K562 (cell line): ENCODE measurements around the gene SHROOM3. TPM values are rescaled to one million over a fixed set of nuclear protein-coding genes. Genes with fewer than 3 reads are reported as not detected.

Source experiments
- ATAC-seq: fragments of 200-7000 bp; cut with Tn5 transposase; 3 replicates; pipeline ENCODE4 v1.9.1; 2020; ENCODE audit warnings: moderate library complexity
- BruUV-seq: library from RNA; stranded (reverse); fragments of 400-500 nt; replicated peaks from 2 replicates; lab custom pipeline; 2021; lab: Mats Ljungman, UMichigan
- CTCF ChIA-PET: fragments of 300-600 bp; formaldehyde crosslinking; extraction: SDS; loops from one replicate; lab custom pipeline; 2021; ENCODE audit warnings: low intra/inter-chr PET ratio; lab: Yijun Ruan, JAX
- POLR2A ChIA-PET: fragments of 300-600, 350-650 bp; sonication (Branson Sonifier 250); formaldehyde crosslinking; extraction: SDS; loops from one replicate; lab custom pipeline; 2021; ENCODE audit warnings: antibody characterized with exemption, inconsistent platforms; lab: Yijun Ruan, JAX
- DNase-seq, 4 experiments: peaks; one replicate each; pipeline versions ENCODE4 v3.0.0 to v3.0.0-alpha.2; 2011 to 2018; ENCODE audit warnings: low spot score in 3 of 4, mixed read lengths in 3 of 4; ENCODE audit errors: extremely low read depth in 1 of 4
- FAIRE-seq: peaks from 2 replicates; lab custom pipeline; 2011; peaks lifted over from hg19 to GRCh38; lab: Jason Lieb, UNC
- H2AFZ ChIP-seq: 2 replicates; pipeline ENCODE4 v1.6.0; 2011; ENCODE audit warnings: low read depth, low read length, control low read depth, inconsistent platforms
- H3K27ac ChIP-seq: fragments of 200-600 bp; 3 replicates; pipeline ENCODE4 v1.8.0; 2011; ENCODE audit warnings: low read depth, mild to moderate bottlenecking, control low read depth, inconsistent platforms, low read length, moderate library complexity, mixed read lengths; ENCODE audit errors: extremely low read depth
- H3K27me3 ChIP-seq, 2 experiments: fragments of 300-600 bp in 1 of 2; 2 replicates in 1 of 2; 3 replicates in 1 of 2; pipeline versions ENCODE4 v1.6.0 to v1.8.0; 2011; ENCODE audit warnings: inconsistent platforms in 2 of 2, low read length in 2 of 2, mild to moderate bottlenecking in 1 of 2, mixed read lengths in 1 of 2, moderate library complexity in 1 of 2; ENCODE audit not compliant: control insufficient read depth in 2 of 2, insufficient read depth in 2 of 2
- H3K36me3 ChIP-seq: fragments of 300-600 bp; 3 replicates; pipeline ENCODE4 v1.8.0; 2011; ENCODE audit warnings: mild to moderate bottlenecking, low read length, inconsistent platforms; ENCODE audit not compliant: control insufficient read depth, insufficient read depth
- H3K4me1 ChIP-seq, 2 experiments: fragments of 200-600 bp in 1 of 2; replicated peaks in 1 of 2; 2 replicates in 1 of 2; 3 replicates in 1 of 2; pipeline versions ENCODE4 v1.5.1 to v1.8.0; 2011; ENCODE audit warnings: inconsistent platforms in 2 of 2, low read length in 2 of 2, mild to moderate bottlenecking in 1 of 2, mixed read lengths in 1 of 2, moderate library complexity in 1 of 2; ENCODE audit not compliant: control insufficient read depth in 2 of 2, insufficient read depth in 2 of 2
- H3K4me2 ChIP-seq: 2 replicates; pipeline ENCODE4 v1.6.1; 2011; ENCODE audit warnings: low read length, control low read depth, inconsistent platforms, mixed read lengths; ENCODE audit not compliant: insufficient read depth
- H3K4me3 ChIP-seq: fragments of 200-600 bp; sonication (generic), shearing (Covaris generic); 2 replicates; pipeline ENCODE4 v1.5.1; 2016; ENCODE audit warnings: control low read depth, inconsistent platforms
- H3K79me2 ChIP-seq: fragments of 200-600 bp; 3 replicates; pipeline ENCODE4 v1.8.0; 2011; ENCODE audit warnings: low read length, inconsistent platforms; ENCODE audit not compliant: control insufficient read depth, insufficient read depth
- H3K9ac ChIP-seq, 2 experiments: 2 replicates each; pipeline versions ENCODE4 v1.6.0 to v1.6.1; 2011; ENCODE audit warnings: low read depth in 2 of 2, low read length in 2 of 2, control low read depth in 1 of 2, inconsistent platforms in 1 of 2, mild to moderate bottlenecking in 1 of 2, mixed read lengths in 1 of 2; ENCODE audit not compliant: insufficient read depth in 1 of 2
- H3K9me1 ChIP-seq: one replicate; pipeline ENCODE4 v1.6.0; 2011; ENCODE audit warnings: inconsistent platforms, mild to moderate bottlenecking, low read length, moderate library complexity; ENCODE audit not compliant: control insufficient read depth, insufficient read depth
- H3K9me3 ChIP-seq: replicated peaks from 2 replicates; pipeline ENCODE4 v1.5.1; 2011; ENCODE audit warnings: low read depth, low read length, inconsistent platforms; ENCODE audit not compliant: control insufficient read depth, insufficient read depth
- H4K20me1 ChIP-seq: replicated peaks from 2 replicates; pipeline ENCODE4 v1.6.1; 2011; ENCODE audit warnings: low read length, inconsistent platforms, mixed read lengths; ENCODE audit not compliant: control insufficient read depth, insufficient read depth
- CBFA2T2 ChIP-seq: fragments of 450-650 bp; conservative IDR thresholded peaks from 2 replicates; pipeline ENCODE4 v1.6.1; 2017; ENCODE audit warnings: mild to moderate bottlenecking
- DMBX1 ChIP-seq: fragments of 250-450 bp; sonication (Bioruptor Pico); IDR thresholded peaks from 2 replicates; pipeline ENCODE4 v1.8.0; 2022; ENCODE audit warnings: inconsistent platforms, mild to moderate bottlenecking, moderate library complexity, borderline replicate concordance
- FOXK1 ChIP-seq: sonication (generic); formaldehyde crosslinking; IDR thresholded peaks from 2 replicates; pipeline ENCODE4 v1.8.0; 2022; ENCODE audit warnings: missing genetic modification reagents, mild to moderate bottlenecking, borderline replicate concordance
- KDM1A ChIP-seq, 2 experiments: fragments of 450-650 bp; IDR thresholded peaks; 2 replicates each; pipeline ENCODE4 v1.6.1; 2016; ENCODE audit warnings: mild to moderate bottlenecking in 2 of 2
- NFE2 ChIP-seq: IDR thresholded peaks from 2 replicates; pipeline ENCODE4 v1.6.1; 2014; ENCODE audit warnings: antibody characterized with exemption, low read depth
- NFE2L1 ChIP-seq: fragments of 450-650 bp; IDR thresholded peaks from 2 replicates; pipeline ENCODE4 v1.6.1; 2016; ENCODE audit warnings: missing genetic modification characterization, low read depth, mild to moderate bottlenecking, missing compliant biosample characterization, moderate library complexity, borderline replicate concordance
- PHB ChIP-seq: fragments of 250-450 bp; sonication (Bioruptor Pico); IDR thresholded peaks from 2 replicates; pipeline ENCODE4 v1.5.0; 2021
- SMARCA4 ChIP-seq: fragments of 450-650 bp; IDR thresholded peaks from 2 replicates; pipeline ENCODE4 v1.6.1; 2016
- TEAD2 ChIP-seq: fragments of 450-650 bp; IDR thresholded peaks from 2 replicates; pipeline ENCODE4 v1.6.1; 2016; ENCODE audit warnings: missing genetic modification characterization, control low read depth, missing compliant biosample characterization
- TSC22D4 ChIP-seq: fragments of 450-650 bp; IDR thresholded peaks from 2 replicates; pipeline ENCODE4 v1.6.1; 2016; ENCODE audit warnings: missing genetic modification characterization, missing biosample characterization, control low read depth
- YY1 ChIP-seq, 3 experiments: IDR thresholded peaks; 2 replicates each; pipeline ENCODE4 v1.6.1; 2011; ENCODE audit warnings: low read length in 2 of 3, mild to moderate bottlenecking in 2 of 3, moderate library complexity in 2 of 3, borderline replicate concordance in 1 of 3, control low read depth in 1 of 3, low read depth in 1 of 3; ENCODE audit not compliant: insufficient read depth in 3 of 3, insufficient replicate concordance in 2 of 3, control insufficient read depth in 1 of 3, insufficient read length in 1 of 3; ENCODE audit errors: extremely low read depth in 1 of 3
- ZNF232 ChIP-seq: sonication (generic); formaldehyde crosslinking; IDR thresholded peaks from 2 replicates; pipeline ENCODE4 v1.8.0; 2022; ENCODE audit warnings: mild to moderate bottlenecking, missing genetic modification reagents
- ZNF354B ChIP-seq: fragments of 250-450 bp; sonication (Bioruptor Pico); IDR thresholded peaks from 2 replicates; pipeline ENCODE4 v1.4.0; 2020
- ZNF644 ChIP-seq: fragments of 200-800 bp; sonication (Bioruptor generic); IDR thresholded peaks from 2 replicates; pipeline ENCODE4 v1.6.1; 2016; ENCODE audit warnings: low read depth, missing genetic modification characterization, missing compliant biosample characterization
- WGBS: fragments of 100-300 bp; shearing (Covaris generic); methylation state at CpG from one replicate; pipeline ENCODE4 v1.1.6; 2016; ENCODE audit warnings: low coverage, mixed read lengths; ENCODE audit not compliant: insufficient coverage; ENCODE audit errors: missing lambda C conversion rate; 5-methylcytosine and 5-hydroxymethylcytosine counted together
- in situ Hi-C: fragments of 300-500 bp; cut with MboI; formaldehyde crosslinking; loops from 4 replicates; pipeline ENCODE4 v1.15.0; 2018; ENCODE audit warnings: inconsistent platforms, mixed read lengths
- intact Hi-C: fragments of 100-400 bp; cut with micrococcal nuclease; formaldehyde crosslinking; loops from 2 replicates; pipeline ENCODE4 v1.14.2; 2022
- polyA plus RNA-seq, 8 experiments: library from polyadenylated mRNA; depleted of rRNA in 4 of 8; stranded (reverse) in 5 of 8; unstranded in 3 of 8; fragments of >200 nt; fragmentation: Nextera tagmentation in 2 of 8; fragmentation: Illumina TruSeq in 1 of 8; extraction: Ambion mirVana in 2 of 8; extraction: Trizol in 1 of 8; gene quantifications; 2 replicates each; pipeline versions ENCODE4 v1.2.1 to v1.2.3, GENCODE V29; 2011 to 2014; ENCODE audit warnings: inconsistent platforms in 1 of 8, missing spikeins in 1 of 8
- total RNA-seq, 7 experiments: library from RNA; depleted of rRNA in 6 of 7; stranded (reverse); fragments of >200 nt in 6 of 7; fragmentation: Illumina TruSeq in 2 of 7; extraction: Trizol in 2 of 7; gene quantifications; 2 replicates each; pipeline versions ENCODE4 v1.2.1 to v1.2.3, GENCODE V29; 2011 to 2021; ENCODE audit warnings: low replicate concordance in 1 of 7
- TF ChIP-seq, protein P1 (sequence below): sonication (generic); formaldehyde crosslinking; IDR thresholded peaks from 2 replicates; pipeline ENCODE4 v1.8.1; 2023; ENCODE audit warnings: mild to moderate bottlenecking, missing genetic modification reagents
- TF ChIP-seq, protein P2 (sequence below): sonication (generic); formaldehyde crosslinking; IDR thresholded peaks from 2 replicates; pipeline ENCODE4 v1.9.0; 2022; ENCODE audit warnings: mild to moderate bottlenecking, missing genetic modification reagents
- TF ChIP-seq, protein P3 (sequence below): sonication (generic); IDR thresholded peaks from 2 replicates; pipeline ENCODE4 v1.6.1; 2016

The SHROOM3 gene
- total and polyA plus RNA-seq, 9 of the 15 experiments (the other 6 are each of a cell fraction or from before 2014, with no cell fraction given) = 0.01 to 0.07 TPM; not detected in 7

GRCh38 chr4:76448211-76448610 is 13.2 kb downstream of the SHROOM3 start:
- in situ Hi-C loops (no loop called here), intact Hi-C loops (no loop called here)
- WGBS = 0% methylated on average over 3 of the region's 3 CpGs
- DNase-seq = no peak
- no peak overlapping the region for H3K4me2 ChIP-seq
- H3K4me1 ChIP-seq = no peaks in the 10 kb centered on the region
- POLR2A ChIA-PET = no interaction called here
- no peaks in the 10 kb centered on the region for H4K20me1 ChIP-seq
- CTCF ChIA-PET = no interaction called here
- H3K9me3 ChIP-seq = no peaks in the 10 kb centered on the region
- H3K9me1 ChIP-seq = no peaks in the 10 kb centered on the region
- H3K9ac ChIP-seq = no peak overlapping the region
- H2AFZ ChIP-seq = no peak overlapping the region
- no peaks in the 10 kb centered on the region for H3K36me3 ChIP-seq
- H3K27me3 ChIP-seq = peaks cover 0 to 7% of the 10 kb centered on the region in 2 experiments; a peak in 2 of 5 replicates
- no peak overlapping the region for H3K4me3 ChIP-seq
- no peaks in the 10 kb centered on the region for H3K79me2 ChIP-seq
- no TSS peak for BruUV-seq
- no peak overlapping the region for H3K27ac ChIP-seq
- no peak for ATAC-seq
- TF ChIP-seq NFE2 (no peak), DMBX1 (CRISPR knock-in tag) (no peak), NFE2L1 (tag) (no peak), ZNF232 (CRISPR knock-in tag) (no peak), YY1 (IDR thresholded peaks at IDR 0.05; ENCODE audit: borderline replicate concordance in 1 of 3, control insufficient read depth in 1 of 3, extremely low read depth in 1 of 3, insufficient read depth in 3 of 3, insufficient read length in 1 of 3, insufficient replicate concordance in 2 of 3, low read depth in 1 of 3, low read length in 2 of 3) (no peak), PHB (CRISPR knock-in tag) (no peak), KDM1A (IDR thresholded peaks at IDR 0.05) (no peak), TSC22D4 (tag) (no peak), TEAD2 (tag) (no peak), ZNF354B (no peak), ZNF644 (no peak), SMARCA4 (no peak), FOXK1 (CRISPR knock-in tag) (no peak), CBFA2T2 (no peak)
- TF ChIP-seq, protein P1, sequence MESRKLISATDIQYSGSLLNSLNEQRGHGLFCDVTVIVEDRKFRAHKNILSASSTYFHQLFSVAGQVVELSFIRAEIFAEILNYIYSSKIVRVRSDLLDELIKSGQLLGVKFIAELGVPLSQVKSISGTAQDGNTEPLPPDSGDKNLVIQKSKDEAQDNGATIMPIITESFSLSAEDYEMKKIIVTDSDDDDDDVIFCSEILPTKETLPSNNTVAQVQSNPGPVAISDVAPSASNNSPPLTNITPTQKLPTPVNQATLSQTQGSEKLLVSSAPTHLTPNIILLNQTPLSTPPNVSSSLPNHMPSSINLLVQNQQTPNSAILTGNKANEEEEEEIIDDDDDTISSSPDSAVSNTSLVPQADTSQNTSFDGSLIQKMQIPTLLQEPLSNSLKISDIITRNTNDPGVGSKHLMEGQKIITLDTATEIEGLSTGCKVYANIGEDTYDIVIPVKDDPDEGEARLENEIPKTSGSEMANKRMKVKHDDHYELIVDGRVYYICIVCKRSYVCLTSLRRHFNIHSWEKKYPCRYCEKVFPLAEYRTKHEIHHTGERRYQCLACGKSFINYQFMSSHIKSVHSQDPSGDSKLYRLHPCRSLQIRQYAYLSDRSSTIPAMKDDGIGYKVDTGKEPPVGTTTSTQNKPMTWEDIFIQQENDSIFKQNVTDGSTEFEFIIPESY = no peak
- TF ChIP-seq, protein P2, sequence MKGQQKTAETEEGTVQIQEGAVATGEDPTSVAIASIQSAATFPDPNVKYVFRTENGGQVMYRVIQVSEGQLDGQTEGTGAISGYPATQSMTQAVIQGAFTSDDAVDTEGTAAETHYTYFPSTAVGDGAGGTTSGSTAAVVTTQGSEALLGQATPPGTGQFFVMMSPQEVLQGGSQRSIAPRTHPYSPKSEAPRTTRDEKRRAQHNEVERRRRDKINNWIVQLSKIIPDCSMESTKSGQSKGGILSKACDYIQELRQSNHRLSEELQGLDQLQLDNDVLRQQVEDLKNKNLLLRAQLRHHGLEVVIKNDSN (CRISPR knock-in tag) = no peak
- TF ChIP-seq, protein P3, sequence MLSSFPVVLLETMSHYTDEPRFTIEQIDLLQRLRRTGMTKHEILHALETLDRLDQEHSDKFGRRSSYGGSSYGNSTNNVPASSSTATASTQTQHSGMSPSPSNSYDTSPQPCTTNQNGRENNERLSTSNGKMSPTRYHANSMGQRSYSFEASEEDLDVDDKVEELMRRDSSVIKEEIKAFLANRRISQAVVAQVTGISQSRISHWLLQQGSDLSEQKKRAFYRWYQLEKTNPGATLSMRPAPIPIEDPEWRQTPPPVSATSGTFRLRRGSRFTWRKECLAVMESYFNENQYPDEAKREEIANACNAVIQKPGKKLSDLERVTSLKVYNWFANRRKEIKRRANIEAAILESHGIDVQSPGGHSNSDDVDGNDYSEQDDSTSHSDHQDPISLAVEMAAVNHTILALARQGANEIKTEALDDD = no peak
- FAIRE-seq = peak; percentile 40
